Right hindlimb (tissue), 1 donor: ENCODE results near the gene TUBB2A.
"Not testable (repeated sequence)": the region's sequence is repeated elsewhere in the genome, so short reads cannot be mapped to it uniquely, and the experiment has no call there.

Experiments used
- DNase-seq: peaks from one replicate; pipeline ENCODE4 v3.0.0-alpha.2; 2018

Gene TUBB2A

GRCh38 chr6:3151691-3152090 is 5.7 kb downstream of the TUBB2A start:
- DNase-seq = peak; percentile 64

GRCh38 chr6:3147914-3148757 is 9.2 kb downstream of the TUBB2A start:
- DNase-seq = no peak

- no peak for DNase-seq
These were observed 12.8 kb downstream of the TUBB2A start for GRCh38 chr6:3144571-3144970.

GRCh38 chr6:3143158-3143557 is 14.2 kb downstream of the TUBB2A start:
- no peak for DNase-seq

GRCh38 chr6:3142536-3142935 is 14.8 kb downstream of the TUBB2A start:
- no peak for DNase-seq

- no peak for DNase-seq
These were observed 17.1 kb downstream of the TUBB2A start for GRCh38 chr6:3140201-3140600.

GRCh38 chr6:3139090-3139903 is 18.0 kb downstream of the TUBB2A start:
- DNase-seq = peak; percentile 58

- DNase-seq = no peak
These were observed 19.0 kb downstream of the TUBB2A start for GRCh38 chr6:3138341-3138740.

GRCh38 chr6:3137873-3138272 is 19.5 kb downstream of the TUBB2A start:
- DNase-seq = not testable (repeated sequence)

GRCh38 chr6:3137057-3137777 is 20.1 kb downstream of the TUBB2A start:
- no peak for DNase-seq

- no peak for DNase-seq
These were observed 20.9 kb downstream of the TUBB2A start for GRCh38 chr6:3136292-3137011.

- no peak for DNase-seq
These were observed 21.6 kb downstream of the TUBB2A start for GRCh38 chr6:3135668-3136291.

GRCh38 chr6:3133515-3133914 is 23.8 kb downstream of the TUBB2A start:
- no peak for DNase-seq

GRCh38 chr6:3131695-3132094 is 25.6 kb downstream of the TUBB2A start:
- no peak for DNase-seq

GRCh38 chr6:3128356-3129108 is 28.8 kb downstream of the TUBB2A start:
- DNase-seq = peak; percentile 55

- no peak for DNase-seq
These were observed 31.5 kb downstream of the TUBB2A start for GRCh38 chr6:3125815-3126214.

- DNase-seq = no peak
These were observed 32.7 kb downstream of the TUBB2A start for GRCh38 chr6:3124667-3125066.

- DNase-seq = no peak
These were observed 34.5 kb downstream of the TUBB2A start for GRCh38 chr6:3122823-3123182.

GRCh38 chr6:3120765-3121089 is 36.6 kb downstream of the TUBB2A start:
- DNase-seq = no peak

- no peak for DNase-seq
These were observed 38.2 kb downstream of the TUBB2A start for GRCh38 chr6:3119040-3119723.
